Measurements from ENCODE around the gene PHLDA3.

GRCh38 chr1:201444792-201445191 is 24.2 kb downstream of the PHLDA3 start:
- TF ChIP-seq EP300 (IDR thresholded peaks at IDR 0.05) (no peak), POLR2A (IDR thresholded peaks at IDR 0.05) (no peak)
- TF ChIP-seq, protein P1, sequence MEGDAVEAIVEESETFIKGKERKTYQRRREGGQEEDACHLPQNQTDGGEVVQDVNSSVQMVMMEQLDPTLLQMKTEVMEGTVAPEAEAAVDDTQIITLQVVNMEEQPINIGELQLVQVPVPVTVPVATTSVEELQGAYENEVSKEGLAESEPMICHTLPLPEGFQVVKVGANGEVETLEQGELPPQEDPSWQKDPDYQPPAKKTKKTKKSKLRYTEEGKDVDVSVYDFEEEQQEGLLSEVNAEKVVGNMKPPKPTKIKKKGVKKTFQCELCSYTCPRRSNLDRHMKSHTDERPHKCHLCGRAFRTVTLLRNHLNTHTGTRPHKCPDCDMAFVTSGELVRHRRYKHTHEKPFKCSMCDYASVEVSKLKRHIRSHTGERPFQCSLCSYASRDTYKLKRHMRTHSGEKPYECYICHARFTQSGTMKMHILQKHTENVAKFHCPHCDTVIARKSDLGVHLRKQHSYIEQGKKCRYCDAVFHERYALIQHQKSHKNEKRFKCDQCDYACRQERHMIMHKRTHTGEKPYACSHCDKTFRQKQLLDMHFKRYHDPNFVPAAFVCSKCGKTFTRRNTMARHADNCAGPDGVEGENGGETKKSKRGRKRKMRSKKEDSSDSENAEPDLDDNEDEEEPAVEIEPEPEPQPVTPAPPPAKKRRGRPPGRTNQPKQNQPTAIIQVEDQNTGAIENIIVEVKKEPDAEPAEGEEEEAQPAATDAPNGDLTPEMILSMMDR (IDR thresholded peaks at IDR 0.05): no peak

All from tibial nerve (tissue), 4 donors.